HG02840 (cell line): Measurements from ENCODE around the gene ARHGEF40.

Experiments
- ATAC-seq: cut with Tn5 transposase; IDR thresholded peaks from one replicate; pipeline ENCODE4 v1.9.1; 2021; ENCODE audit warnings: mild to moderate bottlenecking, moderate library complexity, moderate number of reproducible peaks; ENCODE audit not compliant: unreplicated experiment, low FRiP score

ARHGEF40 gene

GRCh38 chr14:21070083-21070609, at the start of gene ARHGEF40:
TSS of gene ARHGEF40 (plus strand) at chr14:21070304. CDS start at chr14:21070397, 93 bp downstream.
- ATAC-seq = no peak

- ATAC-seq = no peak
Measured at GRCh38 chr14:21020977-21021545, 49.0 kb upstream of the ARHGEF40 start.

GRCh38 chr14:21022686-21023085, 47.4 kb upstream of the ARHGEF40 start:
- no peak for ATAC-seq

- no peak for ATAC-seq
Measured at GRCh38 chr14:21023174-21023573, 46.9 kb upstream of the ARHGEF40 start.

- ATAC-seq = no peak
Measured at GRCh38 chr14:21023817-21024584, 46.1 kb upstream of the ARHGEF40 start.

GRCh38 chr14:21024585-21025370, 45.3 kb upstream of the ARHGEF40 start, which contains the start of gene NDRG2:
TSS of gene NDRG2 (minus strand) at chr14:21025061. CDS start at chr14:21023315, 1,746 bp downstream.
- ATAC-seq = no peak

- ATAC-seq = no peak
Measured at GRCh38 chr14:21025371-21026273, 44.5 kb upstream of the ARHGEF40 start.

GRCh38 chr14:21026274-21026987, 43.7 kb upstream of the ARHGEF40 start:
- ATAC-seq = no peak

- no peak for ATAC-seq
Measured at GRCh38 chr14:21026988-21027315, 43.2 kb upstream of the ARHGEF40 start.

- ATAC-seq = no peak
Measured at GRCh38 chr14:21029917-21030316, 40.2 kb upstream of the ARHGEF40 start, which contains the start of gene TPPP2. TSS of gene TPPP2 (plus strand) at chr14:21030217. CDS start at chr14:21030582, 365 bp downstream.

GRCh38 chr14:21030531-21030930, 39.6 kb upstream of the ARHGEF40 start:
- ATAC-seq = no peak

- ATAC-seq = no peak
Measured at GRCh38 chr14:21032326-21033132, 37.6 kb upstream of the ARHGEF40 start.

GRCh38 chr14:21033133-21033698, 36.9 kb upstream of the ARHGEF40 start:
- ATAC-seq = no peak

GRCh38 chr14:21034707-21035106, 35.4 kb upstream of the ARHGEF40 start, which contains the start of gene RNASE13:
TSS of gene RNASE13 (minus strand) at chr14:21034807. CDS start at chr14:21034288, 519 bp downstream.
- ATAC-seq = no peak

- no peak for ATAC-seq
Measured at GRCh38 chr14:21036751-21037150, 33.4 kb upstream of the ARHGEF40 start.

- ATAC-seq = no peak
Measured at GRCh38 chr14:21037156-21037555, 32.9 kb upstream of the ARHGEF40 start.

GRCh38 chr14:21038441-21039422, 31.4 kb upstream of the ARHGEF40 start:
- ATAC-seq = no peak
